IPS-11a (cell line): ENCODE measurements around the gene DCP1B.
"Not testable (repeated sequence)": the region's sequence is repeated elsewhere in the genome, so short reads cannot be mapped to it uniquely, and the experiment has no call there.

Experiments
- H3K4me3 ChIP-seq: one replicate; pipeline ENCODE4 v1.5.1; 2013; ENCODE audit warnings: low read depth, low read length, control low read depth

DCP1B gene

GRCh38 chr12:1977109-1977508 lies 27.1 kb downstream of the DCP1B start:
- no peak overlapping the region for H3K4me3 ChIP-seq

GRCh38 chr12:1974812-1975211 lies 29.4 kb downstream of the DCP1B start:
- H3K4me3 ChIP-seq, result no peak overlapping the region

GRCh38 chr12:1972856-1973317 lies 31.4 kb downstream of the DCP1B start:
- H3K4me3 ChIP-seq, result no peak overlapping the region

- H3K4me3 ChIP-seq, result no peak overlapping the region
Measured at GRCh38 chr12:1972260-1972659, 32.0 kb downstream of the DCP1B start.

- no peak overlapping the region for H3K4me3 ChIP-seq
Measured at GRCh38 chr12:1970331-1970900, 33.8 kb downstream of the DCP1B start.

GRCh38 chr12:1966561-1967226 lies 37.6 kb downstream of the DCP1B start:
- no peak overlapping the region for H3K4me3 ChIP-seq

GRCh38 chr12:1965916-1966315 lies 38.3 kb downstream of the DCP1B start:
- no peak overlapping the region for H3K4me3 ChIP-seq

- H3K4me3 ChIP-seq, result no peak overlapping the region
Measured at GRCh38 chr12:1962051-1963020, 41.9 kb downstream of the DCP1B start.

GRCh38 chr12:1956716-1957115 lies 47.5 kb downstream of the DCP1B start:
- no peak overlapping the region for H3K4me3 ChIP-seq

- no peak overlapping the region for H3K4me3 ChIP-seq
Measured at GRCh38 chr12:1949771-1950470, 54.3 kb downstream of the DCP1B start.

- H3K4me3 ChIP-seq, result no peak overlapping the region
Measured at GRCh38 chr12:1948883-1949282, 55.4 kb downstream of the DCP1B start.

- no peak overlapping the region for H3K4me3 ChIP-seq
Measured at GRCh38 chr12:1947081-1947480, 57.2 kb downstream of the DCP1B start.

GRCh38 chr12:1946296-1946695 lies 58.0 kb downstream of the DCP1B start:
- no peak overlapping the region for H3K4me3 ChIP-seq

- H3K4me3 ChIP-seq, result not testable (repeated sequence)
Measured at GRCh38 chr12:1945502-1945901, 58.8 kb downstream of the DCP1B start.

- no peak overlapping the region for H3K4me3 ChIP-seq
Measured at GRCh38 chr12:1939801-1940607, 64.3 kb downstream of the DCP1B start.

- H3K4me3 ChIP-seq, result no peak overlapping the region
Measured at GRCh38 chr12:1939331-1939730, 64.9 kb downstream of the DCP1B start.

GRCh38 chr12:1937481-1938224 lies 66.6 kb downstream of the DCP1B start:
- H3K4me3 ChIP-seq, result no peak overlapping the region

- H3K4me3 ChIP-seq, result no peak overlapping the region
Measured at GRCh38 chr12:1936406-1937320, 67.6 kb downstream of the DCP1B start.
